GM21447 (cell line): Measurements from ENCODE around the gene HS2ST1.

Experiments used
- ATAC-seq: cut with Tn5 transposase; IDR thresholded peaks from one replicate; pipeline ENCODE4 v1.9.1; 2021; ENCODE audit not compliant: unreplicated experiment

HS2ST1 gene

GRCh38 chr1:87132284-87132870, 217.9 kb downstream of the HS2ST1 start:
- peak; percentile 19 for ATAC-seq

GRCh38 chr1:87134061-87134460, 219.6 kb downstream of the HS2ST1 start:
- ATAC-seq: no peak

GRCh38 chr1:87134625-87135328, 220.3 kb downstream of the HS2ST1 start:
- ATAC-seq: no peak

- ATAC-seq: no peak
Measured at GRCh38 chr1:87135329-87135712, 220.9 kb downstream of the HS2ST1 start.

- no peak for ATAC-seq
Measured at GRCh38 chr1:87136607-87137341, 222.3 kb downstream of the HS2ST1 start.

GRCh38 chr1:87137342-87137739, 222.9 kb downstream of the HS2ST1 start:
- no peak for ATAC-seq

- no peak for ATAC-seq
Measured at GRCh38 chr1:87140831-87141540, 226.6 kb downstream of the HS2ST1 start.

- no peak for ATAC-seq
Measured at GRCh38 chr1:87141556-87141955, 227.1 kb downstream of the HS2ST1 start.

- ATAC-seq: no peak
Measured at GRCh38 chr1:87143413-87144135, 229.1 kb downstream of the HS2ST1 start.

GRCh38 chr1:87144316-87144895, 230.0 kb downstream of the HS2ST1 start:
- no peak for ATAC-seq

- ATAC-seq: no peak
Measured at GRCh38 chr1:87144981-87145380, 230.5 kb downstream of the HS2ST1 start.

- no peak for ATAC-seq
Measured at GRCh38 chr1:87146538-87146937, 232.1 kb downstream of the HS2ST1 start.

GRCh38 chr1:87146986-87147385, 232.6 kb downstream of the HS2ST1 start:
- ATAC-seq: no peak

- ATAC-seq: no peak
Measured at GRCh38 chr1:87147851-87148250, 233.4 kb downstream of the HS2ST1 start.

GRCh38 chr1:87148661-87149060, 234.2 kb downstream of the HS2ST1 start:
- ATAC-seq: no peak

GRCh38 chr1:87149241-87150041, 235.0 kb downstream of the HS2ST1 start:
- ATAC-seq: no peak

- no peak for ATAC-seq
Measured at GRCh38 chr1:87150143-87150542, 235.7 kb downstream of the HS2ST1 start.

- ATAC-seq: peak; percentile 83
Measured at GRCh38 chr1:87151500-87152421, 237.3 kb downstream of the HS2ST1 start.

- no peak for ATAC-seq
Measured at GRCh38 chr1:87154384-87154783, 239.9 kb downstream of the HS2ST1 start.
